Left cardiac atrium (tissue), 4 donors: ENCODE data around the gene OR51G1. TPM values are rescaled to one million over a fixed set of nuclear protein-coding genes. Genes with fewer than 3 reads are reported as not detected.
"Not testable (repeated sequence)": the region's sequence is repeated elsewhere in the genome, so short reads cannot be mapped to it uniquely, and the experiment has no call there.

Source experiments
- ATAC-seq, 2 donors: fragments of 200-7000 bp; cut with Tn5 transposase; one replicate each; pipeline ENCODE4 v1.9.1; 2020; ENCODE audit warnings: mild to moderate bottlenecking in 2 of 2, moderate library complexity in 2 of 2
- DNase-seq: peaks from one replicate; pipeline ENCODE4 v3.0.0-alpha.2; 2020
- intact Hi-C, 2 donors: fragments of 100-400 bp; cut with DNase I; formaldehyde crosslinking; loops; one replicate each; pipeline versions ENCODE4 v1.14.1 to v1.15.1; 2022 to 2023
- long read RNA-seq: library from polyadenylated mRNA; unstranded; transcript quantifications from one replicate; pipeline ENCODE4 v2.0.0, GENCODE V29; 2021
- total RNA-seq, 2 donors: library from RNA; stranded (reverse); fragmentation: NEBNext Ultra II Directional; extraction: Animal tissue kit (Norgen Biotek cat#: 25700); gene quantifications; one replicate each; pipeline ENCODE4 v1.2.1, GENCODE V29; 2021
- donor health status: DM: no; HTN: yes; CAD: no.
- donor health status: DM: no; HTN: yes; CAD: no; lungs with severe emphysema.
- donor health status: DM: yes; HTN: yes; CAD: no.
- donor health status: Dilated cardiomyopathy.

The OR51G1 gene, protein sequence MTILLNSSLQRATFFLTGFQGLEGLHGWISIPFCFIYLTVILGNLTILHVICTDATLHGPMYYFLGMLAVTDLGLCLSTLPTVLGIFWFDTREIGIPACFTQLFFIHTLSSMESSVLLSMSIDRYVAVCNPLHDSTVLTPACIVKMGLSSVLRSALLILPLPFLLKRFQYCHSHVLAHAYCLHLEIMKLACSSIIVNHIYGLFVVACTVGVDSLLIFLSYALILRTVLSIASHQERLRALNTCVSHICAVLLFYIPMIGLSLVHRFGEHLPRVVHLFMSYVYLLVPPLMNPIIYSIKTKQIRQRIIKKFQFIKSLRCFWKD
- total RNA-seq: not detected
- long read RNA-seq: 0 reads

DNA sequence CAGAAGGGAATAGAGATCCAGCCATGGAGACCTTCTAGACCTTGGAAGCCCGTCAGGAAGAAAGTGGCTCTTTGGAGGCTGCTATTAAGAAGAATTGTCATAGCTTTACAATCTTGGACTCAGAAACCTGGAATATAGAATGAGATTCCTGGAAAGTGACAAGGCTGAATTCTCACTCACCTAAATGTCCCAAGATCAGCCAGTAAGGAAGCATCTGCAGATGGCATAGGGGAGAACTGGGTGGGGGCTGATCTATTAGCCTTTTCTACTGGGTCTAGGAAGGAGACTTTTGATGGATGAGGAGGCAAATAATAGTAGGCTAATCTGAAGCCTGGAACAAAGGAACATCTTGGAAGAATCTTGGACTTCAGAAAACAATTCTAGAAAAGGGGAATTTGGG, at the start of gene OR51G1:
OR51G1 (minus strand) TSS at position 101 of the 400 bp plus-strand sequence; CDS start at position 101, 0 bp downstream.
- intact Hi-C loops: no loop called here
- ATAC-seq (no peak), DNase-seq (no peak)

DNA sequence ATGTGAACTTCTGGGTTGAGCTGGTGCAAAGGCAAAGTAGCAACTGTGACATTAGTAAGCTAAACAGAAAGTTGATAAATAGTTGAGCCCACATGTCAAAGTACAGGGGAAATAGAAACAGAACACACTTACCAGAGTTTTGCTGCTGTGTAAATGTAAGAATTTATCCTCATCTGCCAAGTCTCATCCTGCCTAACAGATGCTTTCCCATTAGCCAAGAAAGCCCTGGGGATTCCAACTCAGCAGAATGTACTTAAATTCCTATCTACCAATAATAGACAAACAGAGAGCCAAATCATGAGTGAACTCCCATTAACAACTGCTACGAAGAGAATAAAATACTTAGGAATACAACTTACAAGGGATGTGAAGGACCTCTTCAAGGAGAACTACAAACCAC, 38.7 kb upstream of the OR51G1 start:
- intact Hi-C loops: no loop called here
- no peak for DNase-seq
- no peak for ATAC-seq

DNA sequence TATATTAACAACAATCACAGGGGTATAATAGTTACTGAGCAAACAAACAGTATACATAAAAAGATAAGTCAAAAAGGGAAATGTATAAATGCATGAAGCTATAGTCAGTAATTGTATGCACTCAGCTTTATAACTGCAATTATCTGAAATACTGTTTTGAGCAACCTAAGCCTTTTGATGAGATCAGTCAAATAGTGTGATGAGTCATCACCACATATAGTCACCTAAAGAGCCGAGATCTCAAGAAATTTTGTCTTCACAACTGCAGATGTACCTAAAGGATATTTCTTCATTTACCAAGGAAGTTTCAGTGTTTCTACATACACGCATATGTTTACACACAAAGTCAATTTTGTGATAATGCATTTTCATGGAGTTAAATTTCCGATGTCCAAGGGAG, 36.7 kb upstream of the OR51G1 start:
- ATAC-seq (no peak), DNase-seq (no peak)
- intact Hi-C loops: no loop called here

DNA sequence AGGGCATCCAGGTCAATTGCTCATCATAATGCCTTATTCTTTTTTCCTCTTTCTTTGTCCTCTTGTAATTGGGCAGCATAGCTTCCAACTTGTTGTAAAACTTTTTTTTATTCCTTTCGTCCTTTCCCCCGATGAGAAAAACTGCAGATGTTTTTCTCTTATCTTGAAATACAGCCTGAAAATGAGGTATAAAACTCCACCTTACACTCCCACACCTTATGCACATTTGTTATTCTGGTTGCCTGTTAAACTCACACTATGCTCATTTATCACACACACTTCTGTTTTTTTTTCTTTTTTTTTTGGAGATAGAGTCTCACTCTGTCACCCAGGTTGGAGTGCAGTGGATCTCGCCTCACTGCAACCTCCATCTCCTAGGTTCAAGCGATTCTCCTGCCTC, 33.3 kb upstream of the OR51G1 start:
- DNase-seq (no peak), ATAC-seq (no peak)
- intact Hi-C loops: no loop called here

DNA sequence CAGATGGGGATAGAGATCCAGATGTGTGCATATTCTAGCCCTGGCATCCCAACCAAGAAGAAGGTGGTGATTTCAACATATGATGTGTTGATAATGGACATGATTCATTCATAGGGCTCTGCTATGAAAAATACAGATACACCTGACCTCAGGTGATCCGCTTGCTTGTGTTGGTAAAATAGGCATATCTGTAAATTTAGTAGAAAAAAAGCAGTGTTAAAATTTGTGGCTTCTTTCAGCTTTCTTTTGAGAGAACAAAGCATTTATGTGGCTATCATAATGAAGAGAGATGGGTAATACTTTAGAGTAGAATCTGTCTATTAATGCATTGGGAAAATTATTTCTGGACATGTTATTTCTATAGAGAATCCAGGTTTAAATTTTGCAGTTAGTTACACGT, 31.5 kb upstream of the OR51G1 start, which contains the start of gene OR51A2:
OR51A2 (minus strand) TSS at position 101 of the 400 bp plus-strand sequence; CDS start at position 101, 0 bp downstream.
- ATAC-seq, DNase-seq, intact Hi-C loops: not testable (repeated sequence)

DNA sequence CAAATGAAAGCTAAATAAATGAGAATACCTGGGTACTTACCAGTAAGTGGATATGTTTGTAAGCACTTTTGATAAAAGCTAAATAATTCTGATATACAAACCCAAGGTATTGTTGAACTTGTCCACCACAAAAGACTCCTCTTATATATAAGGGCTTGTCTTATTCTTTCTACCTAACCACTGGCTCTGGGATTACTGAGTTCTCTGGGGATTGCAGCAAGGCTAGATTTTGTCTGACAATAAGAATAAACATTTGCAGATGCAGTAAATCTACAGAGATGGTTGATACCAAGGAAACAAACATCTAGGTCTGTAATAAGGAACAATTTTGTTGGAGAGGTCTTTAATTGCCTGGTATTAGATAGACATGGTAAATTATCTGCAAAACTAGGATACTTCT, 23.4 kb upstream of the OR51G1 start, which contains the start of gene OR51A4:
OR51A4 (minus strand) TSS at position 101 of the 400 bp plus-strand sequence. CDS start 505 bp downstream, outside the sequence.
- intact Hi-C loops: no loop called here
- ATAC-seq (no peak), DNase-seq (no peak)

DNA sequence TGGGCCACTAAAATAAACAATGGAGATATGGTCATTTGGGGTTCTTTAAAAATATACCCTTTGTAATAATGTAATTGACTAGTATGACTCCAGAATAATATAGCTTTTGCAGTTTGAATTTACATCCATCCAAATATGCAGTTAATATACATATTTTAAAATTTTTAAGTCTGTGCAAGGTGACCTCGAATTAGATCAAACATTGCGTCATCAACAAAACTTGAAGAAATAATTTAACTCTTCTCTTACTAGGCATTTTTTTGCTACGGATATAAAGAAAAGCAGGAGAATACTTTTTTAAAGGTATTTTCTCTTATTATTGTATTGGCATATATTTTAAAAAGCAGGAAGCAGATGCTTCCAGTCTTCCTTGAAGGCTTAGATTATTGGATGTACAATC, 12.6 kb upstream of the OR51G1 start:
- ATAC-seq (no peak), DNase-seq (no peak)
- intact Hi-C loops: no loop called here

DNA sequence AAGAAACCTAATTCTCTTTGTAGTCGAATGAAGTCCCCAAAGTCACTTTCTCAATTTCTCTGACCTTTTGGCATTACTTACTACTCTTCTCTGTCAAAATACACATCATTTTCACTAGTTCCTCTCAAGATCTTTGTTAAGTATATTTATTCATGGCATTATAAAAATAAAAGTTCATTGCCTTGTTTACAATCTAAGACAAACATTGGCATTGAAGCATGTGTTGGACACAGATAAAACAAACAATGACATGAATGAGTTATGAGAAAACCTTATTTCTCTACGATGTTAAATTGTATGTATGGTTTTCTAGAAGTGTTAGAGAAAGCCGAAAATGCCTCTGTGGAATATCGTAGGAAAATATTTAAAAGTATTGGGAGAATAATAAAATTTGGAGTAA, 8.6 kb upstream of the OR51G1 start:
- intact Hi-C loops: no loop called here
- no peak for DNase-seq
- ATAC-seq: no peak

DNA sequence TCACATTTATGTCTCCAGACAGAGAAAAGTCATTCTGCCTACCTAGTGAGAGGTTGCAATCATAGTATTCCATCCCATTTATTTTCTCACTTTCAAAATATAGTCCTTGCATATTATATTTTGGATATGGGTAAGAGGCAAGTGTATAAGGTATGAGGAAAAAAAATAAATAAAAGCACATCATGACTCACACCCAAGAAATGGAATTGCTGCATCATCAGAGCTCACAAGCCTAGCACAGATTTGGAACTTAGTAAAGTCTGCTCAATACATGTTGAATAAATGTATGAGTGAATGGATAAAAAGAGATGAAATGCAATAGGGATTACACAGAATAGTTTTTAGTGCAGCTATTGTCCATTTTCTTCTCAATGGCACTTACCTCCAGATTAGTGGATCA, 2.5 kb upstream of the OR51G1 start:
- no peak for ATAC-seq
- DNase-seq: no peak
- intact Hi-C loops: no loop called here

DNA sequence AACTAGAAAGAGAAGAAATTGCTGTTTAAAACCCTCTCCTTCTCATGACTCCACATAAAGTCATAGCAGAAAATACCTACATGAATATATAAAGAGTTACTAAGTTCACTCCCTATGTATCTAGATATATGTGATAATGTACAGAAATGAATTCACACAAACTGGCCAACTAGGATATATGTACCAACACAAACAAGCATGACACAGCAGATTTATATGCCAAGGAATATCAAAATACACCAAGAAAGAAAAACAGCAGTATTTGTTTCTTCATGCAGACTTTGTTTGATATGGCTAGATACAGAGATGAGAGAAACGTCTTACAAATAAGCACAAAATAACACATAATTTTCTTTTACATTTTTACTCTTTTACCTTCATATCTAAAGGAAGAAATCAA, 1.8 kb downstream of the OR51G1 start:
- ATAC-seq: no peak
- no peak for DNase-seq
- intact Hi-C loops: no loop called here

DNA sequence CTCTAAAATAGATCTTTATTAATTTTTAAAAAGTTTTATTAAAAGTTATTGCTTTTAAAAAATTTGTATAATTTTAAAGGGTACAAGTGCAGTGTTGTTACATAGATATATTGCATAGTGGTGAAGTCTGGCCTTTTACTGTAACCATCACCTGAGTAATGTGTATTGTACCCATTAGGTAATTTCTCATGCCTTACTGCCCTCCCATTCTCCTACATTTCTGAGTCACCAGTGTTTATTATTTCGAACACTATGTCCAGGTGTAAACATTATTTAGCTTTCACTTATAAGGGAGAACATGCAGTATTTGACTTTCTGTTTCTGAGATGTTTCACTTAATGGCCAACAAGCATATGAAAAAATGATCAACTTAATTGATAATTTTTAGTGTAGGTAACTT, 2.3 kb downstream of the OR51G1 start:
- no peak for ATAC-seq
- intact Hi-C loops: no loop called here
- no peak for DNase-seq

DNA sequence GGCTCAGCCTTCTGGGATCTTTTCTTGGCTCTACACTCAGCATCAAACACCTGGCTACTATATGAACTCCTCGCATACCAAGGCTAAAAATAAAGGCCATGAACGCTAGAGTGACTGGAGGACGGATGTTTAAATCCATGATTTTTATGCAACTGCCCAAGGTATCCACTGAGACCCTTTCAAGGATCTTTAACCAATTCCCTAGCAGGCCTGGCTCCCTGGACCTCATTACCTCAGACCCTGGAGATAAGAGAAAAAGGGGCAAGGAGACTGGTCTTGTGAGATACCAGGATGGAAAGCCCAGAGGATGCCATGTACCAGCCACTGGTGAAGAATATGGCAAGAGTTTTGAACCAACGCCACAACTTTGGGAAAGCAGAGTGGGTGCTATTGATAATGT, 4.9 kb downstream of the OR51G1 start, which contains the start of gene OR51G2:
OR51G2 (minus strand) TSS at position 101 of the 400 bp plus-strand sequence. CDS start 3,687 bp downstream, outside the sequence.
- intact Hi-C loops: no loop called here
- no peak for DNase-seq
- no peak for ATAC-seq

DNA sequence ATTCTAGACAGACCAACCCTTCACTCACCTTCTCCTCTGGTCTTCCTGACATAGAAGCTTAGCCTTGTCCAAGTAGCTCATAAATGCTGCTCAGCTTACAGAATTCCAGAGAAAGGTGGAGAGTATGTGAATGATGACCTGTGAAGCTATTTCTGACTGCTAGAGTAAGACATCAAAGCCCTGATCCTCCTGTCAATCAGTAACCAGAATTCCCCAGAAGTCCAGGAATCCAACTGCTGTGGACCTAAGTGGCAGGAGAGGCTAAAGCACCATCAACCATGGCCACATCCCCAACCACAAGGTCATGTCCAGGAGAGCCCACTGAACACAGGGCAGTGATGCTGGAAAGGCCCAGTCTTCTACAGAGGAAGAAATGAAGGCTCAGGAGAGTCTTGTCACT, 7.6 kb downstream of the OR51G1 start:
- DNase-seq (no peak), ATAC-seq (no peak)
- intact Hi-C loops: no loop called here

DNA sequence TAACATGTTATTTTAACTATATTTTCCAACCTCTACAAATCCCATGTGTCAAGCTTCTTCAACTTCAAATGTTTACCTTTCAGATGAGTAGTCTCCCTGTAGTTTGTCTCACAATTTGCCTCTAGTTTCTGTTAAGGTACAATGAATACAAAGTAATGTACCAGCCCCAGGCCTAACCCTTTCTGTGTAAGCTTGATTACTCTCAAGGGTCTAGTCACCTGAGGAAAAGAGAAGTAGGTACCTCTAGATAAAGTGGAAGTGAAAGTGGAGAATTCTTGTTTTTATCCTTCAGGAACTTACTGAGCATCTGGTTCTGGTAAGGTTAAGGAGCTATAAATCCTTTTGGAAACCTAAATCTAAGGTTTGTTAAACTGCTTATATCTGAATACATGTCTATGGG, 20.7 kb downstream of the OR51G1 start, which contains the start of gene OR51A7:
OR51A7 (plus strand) TSS at position 300 of the 400 bp plus-strand sequence. CDS start 3,587 bp downstream, outside the sequence.
- intact Hi-C loops: no loop called here
- ATAC-seq (no peak), DNase-seq (no peak)

DNA sequence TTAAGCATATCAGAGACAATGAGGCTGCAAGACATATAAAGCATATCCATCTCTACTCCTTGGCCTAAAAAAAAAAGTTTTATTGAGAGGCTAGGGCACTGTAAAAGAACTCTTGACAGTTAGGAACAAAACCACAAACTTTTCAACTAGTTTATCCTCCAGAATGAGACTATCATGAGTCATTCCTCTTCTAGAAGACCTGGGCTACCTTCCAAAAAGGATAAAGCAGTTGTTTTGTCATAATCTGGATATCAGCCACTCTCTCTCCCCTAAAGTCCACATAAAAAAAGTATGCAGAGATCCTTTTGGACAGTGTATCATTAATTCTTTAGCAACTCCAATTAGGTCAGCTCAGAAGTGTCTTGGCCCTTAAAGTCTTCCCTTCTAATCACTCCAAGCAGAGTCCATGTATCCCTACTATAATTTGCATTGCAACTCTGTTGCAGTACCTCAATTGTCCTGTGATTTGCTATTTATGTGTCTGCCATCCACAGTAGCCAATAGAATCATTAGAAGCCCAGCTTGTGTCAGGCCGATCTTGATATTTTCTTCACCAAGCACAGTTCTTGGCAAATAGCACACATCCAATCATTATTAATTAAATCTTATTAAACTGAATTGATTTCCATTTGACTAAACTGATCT, 32.0 kb downstream of the OR51G1 start:
- intact Hi-C loops: no loop called here
- DNase-seq (no peak), ATAC-seq (peak in 1 of 2 donors; percentile 57)

DNA sequence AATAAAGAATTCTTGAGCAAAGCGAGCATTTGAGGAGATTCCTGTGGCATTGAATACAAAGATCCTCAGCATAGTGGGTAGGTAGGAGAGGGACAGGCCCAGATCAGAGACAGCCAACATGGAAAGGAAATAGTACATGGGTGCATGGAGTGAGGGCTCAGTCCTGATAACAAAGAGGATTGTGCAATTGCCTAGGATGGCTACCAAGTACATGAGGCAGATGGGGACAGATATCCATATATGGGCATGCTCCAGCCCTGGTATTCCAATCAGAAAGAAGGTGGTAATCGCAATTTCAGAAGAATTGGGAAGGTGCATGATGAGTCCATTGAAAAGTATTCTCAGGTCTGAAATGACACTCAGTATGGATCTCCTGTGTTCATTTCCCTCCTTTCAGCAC, 33.9 kb downstream of the OR51G1 start:
- ATAC-seq (no peak), DNase-seq (no peak)
- intact Hi-C loops: no loop called here

DNA sequence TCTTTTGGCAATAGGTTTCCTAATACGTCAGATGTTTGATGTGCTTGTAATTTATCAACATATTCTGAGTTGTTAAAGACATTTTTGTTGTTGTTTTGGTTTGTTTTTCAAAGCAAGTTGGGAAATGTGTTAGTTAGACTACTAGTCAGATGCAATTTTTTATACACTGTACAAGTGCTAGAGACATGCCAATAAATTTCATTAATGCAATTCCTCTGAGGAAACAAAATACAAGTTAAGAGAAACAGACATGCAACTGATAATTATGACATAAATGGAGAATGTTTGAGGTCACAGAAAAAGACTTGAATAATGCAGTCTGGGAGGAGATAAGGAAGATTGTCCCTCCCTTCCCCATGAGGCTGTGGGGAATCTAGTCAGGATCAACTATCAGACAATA, 36.5 kb downstream of the OR51G1 start:
- DNase-seq (no peak), ATAC-seq (no peak)
- intact Hi-C loops: no loop called here

DNA sequence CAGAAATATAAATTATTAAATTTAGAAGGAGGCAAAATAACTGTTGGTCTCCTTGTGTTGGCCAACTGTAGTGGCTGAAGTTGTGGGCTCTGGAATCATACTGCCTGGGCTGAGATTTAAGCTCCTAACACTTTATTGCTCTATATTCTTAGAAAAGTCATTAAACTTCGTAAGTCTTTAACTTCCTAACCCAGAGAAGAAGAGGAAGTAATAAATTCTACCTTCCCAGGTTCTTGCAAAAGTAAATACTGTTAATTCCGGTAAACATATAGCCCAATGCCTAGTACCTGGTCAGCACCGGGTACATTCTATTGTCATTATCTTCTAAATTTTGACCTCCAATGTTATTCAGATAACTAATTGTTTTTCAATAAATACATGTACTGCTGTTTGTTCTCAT, 38.0 kb downstream of the OR51G1 start:
- intact Hi-C loops: no loop called here
- ATAC-seq: no peak
- DNase-seq: no peak

DNA sequence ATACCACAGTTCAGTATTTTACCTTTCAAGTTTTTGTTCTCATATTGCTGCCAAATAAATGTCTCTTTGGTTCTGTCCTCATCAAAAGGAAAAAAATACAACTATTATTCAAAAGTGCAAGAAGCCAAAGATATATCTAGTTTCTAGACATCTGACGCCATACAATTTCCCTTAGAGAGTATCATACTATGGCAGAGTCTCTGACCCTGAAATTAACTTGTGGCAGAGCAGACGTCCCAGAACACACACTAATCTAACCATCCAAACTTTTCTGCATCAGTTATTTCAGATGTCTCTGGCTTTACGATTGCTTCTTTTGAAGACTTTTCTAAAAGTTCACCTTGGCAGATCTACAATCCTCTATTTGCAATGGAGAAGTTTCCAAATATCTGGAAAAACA, 39.8 kb downstream of the OR51G1 start:
- intact Hi-C loops: no loop called here
- no peak for ATAC-seq
- DNase-seq: no peak

DNA sequence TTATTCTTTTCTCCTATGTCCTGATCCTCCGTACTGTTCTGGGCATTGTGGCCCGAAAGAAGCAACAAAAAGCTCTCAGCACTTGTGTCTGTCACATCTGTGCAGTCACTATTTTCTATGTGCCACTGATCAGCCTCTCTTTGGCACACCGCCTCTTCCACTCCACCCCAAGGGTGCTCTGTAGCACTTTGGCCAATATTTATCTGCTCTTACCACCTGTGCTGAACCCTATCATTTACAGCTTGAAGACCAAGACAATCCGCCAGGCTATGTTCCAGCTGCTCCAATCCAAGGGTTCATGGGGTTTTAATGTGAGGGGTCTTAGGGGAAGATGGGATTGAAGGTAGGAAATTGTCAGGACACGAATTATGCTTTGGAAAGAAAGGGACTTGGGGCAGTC, 41.6 kb downstream of the OR51G1 start:
- DNase-seq: no peak
- ATAC-seq: no peak
- intact Hi-C loops: no loop called here
